SU-DHL-6 (cell line): ENCODE data around the gene BCL2L1.

ENCODE experiments used
- H2AFZ ChIP-seq: fragments of 200-600 bp; sonication (generic); 2 replicates; pipeline ENCODE4 v1.6.1; 2014; ENCODE audit warnings: low read depth, mild to moderate bottlenecking, moderate library complexity, mixed read lengths, antibody characterized with exemption, low read length; ENCODE audit not compliant: severe bottlenecking
- H3F3A ChIP-seq: fragments of 200-600 bp; shearing (Covaris generic); 2 replicates; pipeline ENCODE4 v1.6.0; 2016; ENCODE audit warnings: antibody characterized with exemption, mild to moderate bottlenecking; ENCODE audit not compliant: insufficient read depth
- H3K27ac ChIP-seq: fragments of 200-600 bp; sonication (generic); 2 replicates; pipeline ENCODE4 v1.5.1; 2016; ENCODE audit warnings: low read depth, mild to moderate bottlenecking, low read length, moderate library complexity, mixed read lengths
- H3K27me3 ChIP-seq: fragments of 200-600 bp; sonication (generic), shearing (Covaris generic); 2 replicates; pipeline ENCODE4 v1.6.0; 2014; ENCODE audit warnings: mild to moderate bottlenecking, low read length
- H3K36me3 ChIP-seq: fragments of 200-600 bp; sonication (generic); 2 replicates; pipeline ENCODE4 v1.6.1; 2014; ENCODE audit warnings: mild to moderate bottlenecking, low read length, mixed read lengths
- H3K4me2 ChIP-seq: fragments of 300-600, 200-600 bp; shearing (Covaris generic), sonication (generic); 2 replicates; pipeline ENCODE4 v1.6.0; 2014; ENCODE audit warnings: low read length, low read depth, mild to moderate bottlenecking; ENCODE audit not compliant: poor library complexity, severe bottlenecking
- H3K4me3 ChIP-seq: fragments of 200-600 bp; sonication (generic); 2 replicates; pipeline ENCODE4 v1.5.1; 2014; ENCODE audit warnings: antibody characterized with exemption, low read length, mild to moderate bottlenecking, mixed read lengths; ENCODE audit not compliant: insufficient read depth, poor library complexity, severe bottlenecking
- H3K79me2 ChIP-seq: fragments of 200-600 bp; sonication (generic); 2 replicates; pipeline ENCODE4 v1.6.1; 2014; ENCODE audit warnings: mild to moderate bottlenecking, low read length, moderate library complexity; ENCODE audit not compliant: insufficient read depth
- H3K9ac ChIP-seq: fragments of 200-600 bp; sonication (generic); 2 replicates; pipeline ENCODE4 v1.7.0; 2014; ENCODE audit warnings: mild to moderate bottlenecking, low read length
- H3K9me2 ChIP-seq: fragments of 200-600 bp; sonication (generic); replicated peaks from 2 replicates; pipeline ENCODE4 v1.6.1; 2014; ENCODE audit warnings: low read length; ENCODE audit not compliant: insufficient read depth
- H3K9me3 ChIP-seq: fragments of 200-600 bp; sonication (generic); 2 replicates; pipeline ENCODE4 v1.6.1; 2014; ENCODE audit warnings: low read length, mixed read lengths; ENCODE audit not compliant: insufficient read depth
- H4K20me1 ChIP-seq: fragments of 200-600 bp; sonication (generic); 2 replicates; pipeline ENCODE4 v1.6.1; 2014; ENCODE audit warnings: low read depth, mild to moderate bottlenecking, antibody characterized with exemption, low read length, moderate library complexity, mixed read lengths
- CTCF ChIP-seq: fragments of 200-600 bp; sonication (generic); IDR thresholded peaks from one replicate; pipeline ENCODE4 v1.5.1; 2017; ENCODE audit warnings: antibody characterized with exemption, mild to moderate bottlenecking, low read length, moderate library complexity; ENCODE audit not compliant: insufficient read depth, poor library complexity, severe bottlenecking
- EZH2phosphoT487 ChIP-seq: fragments of 200-600 bp; sonication (generic), shearing (Covaris generic); conservative IDR thresholded peaks from 2 replicates; pipeline ENCODE4 v1.6.1; 2018; ENCODE audit warnings: mild to moderate bottlenecking, antibody characterized with exemption, low read length, moderate library complexity, mixed read lengths

Gene BCL2L1

GRCh38 chr20:31689141-31689540 is 33.5 kb downstream of the BCL2L1 start:
- Histone ChIP-seq H3K4me2 (no peak overlapping the region), H2AFZ (no peak overlapping the region), H3K9ac (no peak overlapping the region), H3F3A (peaks cover 43% of the 10 kb centered on the region), H3K9me3 (no peaks in the 10 kb centered on the region), H3K4me3 (no peak overlapping the region), H3K79me2 (peaks cover 28% of the 10 kb centered on the region), H3K36me3 (no peaks in the 10 kb centered on the region), H4K20me1 (no peaks in the 10 kb centered on the region), H3K27ac (peak overlapping the region; percentile 44; the same call in 1 of the 2 replicates), H3K9me2 (no peaks in the 10 kb centered on the region), H3K27me3 (no peaks in the 10 kb centered on the region)
- TF ChIP-seq EZH2phosphoT487 = no peak

DNA sequence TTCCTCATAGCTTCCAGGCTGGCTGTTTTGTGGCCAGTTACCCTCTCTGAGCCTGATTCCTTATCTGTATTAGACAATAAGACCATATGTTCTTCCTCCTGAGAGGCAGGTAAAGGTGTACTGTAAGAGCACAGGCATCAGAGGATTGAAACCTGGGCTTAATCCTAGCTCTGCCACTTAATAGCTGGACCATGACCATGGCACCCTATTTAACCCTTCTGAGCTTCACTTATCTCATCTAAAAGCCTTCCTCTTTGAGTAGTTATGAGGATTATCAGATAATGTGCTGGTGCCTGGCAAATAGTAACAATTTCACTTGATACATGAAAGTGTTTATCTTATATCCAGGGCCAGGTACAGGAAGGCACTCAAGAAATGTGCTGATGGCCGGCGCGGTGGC is 34.9 kb downstream of the BCL2L1 start:
- Histone ChIP-seq H3F3A (peaks cover 43% of the 10 kb centered on the region), H3K9me3 (no peaks in the 10 kb centered on the region), H3K36me3 (no peaks in the 10 kb centered on the region), H3K9ac (no peak overlapping the region), H3K27ac (peak overlapping the region; percentile 48), H3K9me2 (no peaks in the 10 kb centered on the region), H2AFZ (no peak overlapping the region), H3K79me2 (peaks cover 31% of the 10 kb centered on the region), H3K4me2 (no peak overlapping the region), H4K20me1 (no peaks in the 10 kb centered on the region), H3K4me3 (no peak overlapping the region), H3K27me3 (no peaks in the 10 kb centered on the region)
- no peak for TF ChIP-seq CTCF
- TF ChIP-seq EZH2phosphoT487 = no peak

GRCh38 chr20:31685853-31686643 is 36.6 kb downstream of the BCL2L1 start:
- peak overlapping the region; percentile 26 for H3K4me3 ChIP-seq
- no peak for TF ChIP-seq EZH2phosphoT487
- TF ChIP-seq CTCF = no peak
- H3K36me3 ChIP-seq = no peaks in the 10 kb centered on the region
- H2AFZ ChIP-seq = no peak overlapping the region
- H3K27me3 ChIP-seq = no peaks in the 10 kb centered on the region
- H3K79me2 ChIP-seq = peaks cover 31% of the 10 kb centered on the region
- H3K9ac ChIP-seq = peak overlapping the region; percentile 56
- no peaks in the 10 kb centered on the region for H3K9me3 ChIP-seq
- H4K20me1 ChIP-seq = no peaks in the 10 kb centered on the region
- H3F3A ChIP-seq = peaks cover 30% of the 10 kb centered on the region
- H3K27ac ChIP-seq = peak overlapping the region; percentile 97
- H3K9me2 ChIP-seq = no peaks in the 10 kb centered on the region
- peak overlapping the region; percentile 84 for H3K4me2 ChIP-seq
